CD1c-positive myeloid dendritic cell (primary cell): ENCODE measurements around the gene TNFRSF13B.
"Not testable (repeated sequence)": the region's sequence is repeated elsewhere in the genome, so short reads cannot be mapped to it uniquely, and the experiment has no call there.

Experiments used
- DNase-seq: peaks from one replicate; pipeline ENCODE4 v3.0.0-alpha.2; 2016; ENCODE audit errors: extremely low spot score

The TNFRSF13B gene

GRCh38 chr17:16926571-16927451 lies 45.1 kb downstream of the TNFRSF13B start:
- no peak for DNase-seq

GRCh38 chr17:16926061-16926511 lies 45.8 kb downstream of the TNFRSF13B start:
- DNase-seq, result no peak

GRCh38 chr17:16925461-16926060 lies 46.4 kb downstream of the TNFRSF13B start:
- DNase-seq, result no peak

- no peak for DNase-seq
Observed at GRCh38 chr17:16924696-16925440, 47.0 kb downstream of the TNFRSF13B start.

- no peak for DNase-seq
Observed at GRCh38 chr17:16923904-16924695, 47.8 kb downstream of the TNFRSF13B start.

GRCh38 chr17:16923097-16923903 lies 48.6 kb downstream of the TNFRSF13B start:
- no peak for DNase-seq

GRCh38 chr17:16922386-16923096 lies 49.4 kb downstream of the TNFRSF13B start:
- peak; percentile 5 for DNase-seq

GRCh38 chr17:16921451-16921850 lies 50.5 kb downstream of the TNFRSF13B start:
- DNase-seq, result not testable (repeated sequence)

GRCh38 chr17:16920628-16921020 lies 51.3 kb downstream of the TNFRSF13B start:
- DNase-seq, result no peak

GRCh38 chr17:16919663-16920627 lies 52.0 kb downstream of the TNFRSF13B start:
- DNase-seq, result no peak

- no peak for DNase-seq
Observed at GRCh38 chr17:16918443-16918842, 53.5 kb downstream of the TNFRSF13B start.

GRCh38 chr17:16917671-16918394 lies 54.1 kb downstream of the TNFRSF13B start:
- DNase-seq, result no peak

GRCh38 chr17:16916557-16916920 lies 55.4 kb downstream of the TNFRSF13B start:
- no peak for DNase-seq

- DNase-seq, result peak; percentile 29
Observed at GRCh38 chr17:16915752-16916556, 56.0 kb downstream of the TNFRSF13B start.

- DNase-seq, result no peak
Observed at GRCh38 chr17:16913463-16913862, 58.5 kb downstream of the TNFRSF13B start.

- DNase-seq, result no peak
Observed at GRCh38 chr17:16912021-16912962, 59.6 kb downstream of the TNFRSF13B start.
